ENCODE results near the gene ATP6V1C2.

GRCh38 chr2:10785260-10785659 is 63.8 kb downstream of the ATP6V1C2 start:
- TF ChIP-seq, protein P1, sequence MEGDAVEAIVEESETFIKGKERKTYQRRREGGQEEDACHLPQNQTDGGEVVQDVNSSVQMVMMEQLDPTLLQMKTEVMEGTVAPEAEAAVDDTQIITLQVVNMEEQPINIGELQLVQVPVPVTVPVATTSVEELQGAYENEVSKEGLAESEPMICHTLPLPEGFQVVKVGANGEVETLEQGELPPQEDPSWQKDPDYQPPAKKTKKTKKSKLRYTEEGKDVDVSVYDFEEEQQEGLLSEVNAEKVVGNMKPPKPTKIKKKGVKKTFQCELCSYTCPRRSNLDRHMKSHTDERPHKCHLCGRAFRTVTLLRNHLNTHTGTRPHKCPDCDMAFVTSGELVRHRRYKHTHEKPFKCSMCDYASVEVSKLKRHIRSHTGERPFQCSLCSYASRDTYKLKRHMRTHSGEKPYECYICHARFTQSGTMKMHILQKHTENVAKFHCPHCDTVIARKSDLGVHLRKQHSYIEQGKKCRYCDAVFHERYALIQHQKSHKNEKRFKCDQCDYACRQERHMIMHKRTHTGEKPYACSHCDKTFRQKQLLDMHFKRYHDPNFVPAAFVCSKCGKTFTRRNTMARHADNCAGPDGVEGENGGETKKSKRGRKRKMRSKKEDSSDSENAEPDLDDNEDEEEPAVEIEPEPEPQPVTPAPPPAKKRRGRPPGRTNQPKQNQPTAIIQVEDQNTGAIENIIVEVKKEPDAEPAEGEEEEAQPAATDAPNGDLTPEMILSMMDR (IDR thresholded peaks at IDR 0.05; ENCODE audit: insufficient read depth, low read depth, low read length): no peak
- TF ChIP-seq EZH2 (IDR thresholded peaks at IDR 0.05; ENCODE audit: insufficient read depth, low read length): no peak
